H1 (cell line): ENCODE data around the gene DOCK3. TPM values are rescaled to one million over a fixed set of nuclear protein-coding genes. Genes with fewer than 3 reads are reported as not detected.

Experiments used
- CHD2 ChIP-seq: IDR thresholded peaks from 2 replicates; pipeline ENCODE4 v1.6.1; 2012; ENCODE audit warnings: low read length, improper control_type of control experiment
- RAD21 ChIP-seq, 2 experiments: IDR thresholded peaks in 1 of 2; conservative IDR thresholded peaks in 1 of 2; 2 replicates each; pipeline ENCODE4 v1.6.1; 2011; ENCODE audit warnings: low read depth in 2 of 2, low read length in 2 of 2, improper control_type of control experiment in 1 of 2, inconsistent platforms in 1 of 2, mild to moderate bottlenecking in 1 of 2, moderate library complexity in 1 of 2
- YY1 ChIP-seq: IDR thresholded peaks from 2 replicates; pipeline ENCODE4 v1.6.1; 2011; ENCODE audit warnings: low read depth, mild to moderate bottlenecking, low read length
- polyA plus RNA-seq, 7 experiments: library from polyadenylated mRNA; depleted of rRNA in 3 of 7; stranded (reverse) in 5 of 7; unstranded in 2 of 7; fragments of >200 nt in 5 of 7; fragments of 200-250 nt in 2 of 7; gene quantifications; 1 replicate in 5 of 7; 2 replicates in 1 of 7; 4 replicates in 1 of 7; pipeline versions ENCODE4 v1.2.1 to v1.2.3, GENCODE V29; 2011 to 2013; ENCODE audit warnings: missing spikeins in 2 of 7, mixed read lengths in 2 of 7
- total RNA-seq: library from RNA; stranded (reverse); fragmentation: NEBNext Ultra II Directional; extraction: Animal tissue kit (Norgen Biotek cat#: 25700); gene quantifications from 2 replicates; pipeline ENCODE4 v1.2.1, GENCODE V29; 2021

The DOCK3 gene
- total and polyA plus RNA-seq, 2 of the 8 experiments (the other 6 are each of a cell fraction or from before 2014, with no cell fraction given) = 2.7 to 5.0 TPM

DNA sequence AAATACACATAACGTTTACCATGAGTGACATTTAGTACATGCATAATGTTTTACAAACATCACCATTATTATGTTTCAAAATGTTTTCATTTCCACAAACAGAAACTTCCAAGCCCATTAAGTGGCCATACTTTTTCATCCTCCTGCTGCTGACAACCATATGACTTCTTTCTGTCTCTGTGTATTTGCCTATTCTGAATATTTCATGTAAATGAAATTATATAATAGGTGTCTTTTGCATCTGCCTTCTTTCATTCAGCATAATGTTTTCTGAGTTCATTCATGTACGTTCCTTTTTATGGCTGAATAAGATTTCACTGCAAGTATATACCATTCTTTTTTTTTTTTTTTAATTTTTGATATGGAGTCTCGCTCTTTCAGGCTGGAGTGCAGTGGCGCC lies 209.0 kb downstream of the DOCK3 start (continued):
- TF ChIP-seq YY1 = no peak
- no peak for TF ChIP-seq CHD2
- no peak for TF ChIP-seq RAD21 (IDR thresholded peaks at IDR 0.05 in 1 of 2, conservative IDR thresholded peaks at IDR 0.05 in 1 of 2; ENCODE audit: low read depth in 2 of 2, low read length in 2 of 2)
